ENCODE data around the gene NR1D1. TPM values are rescaled to one million over a fixed set of nuclear protein-coding genes. Genes with fewer than 3 reads are reported as not detected.
"Not testable (repeated sequence)": the region's sequence is repeated elsewhere in the genome, so short reads cannot be mapped to it uniquely, and the experiment has no call there.

The NR1D1 gene
- total RNA-seq (10 to 100 TPM in 4 of 6 donors, 1 to 10 TPM in 2; 4.8 to 16.6 (median 11.2) TPM), polyA plus RNA-seq (10 to 100 TPM; 11.0 to 17.5 TPM)

DNA sequence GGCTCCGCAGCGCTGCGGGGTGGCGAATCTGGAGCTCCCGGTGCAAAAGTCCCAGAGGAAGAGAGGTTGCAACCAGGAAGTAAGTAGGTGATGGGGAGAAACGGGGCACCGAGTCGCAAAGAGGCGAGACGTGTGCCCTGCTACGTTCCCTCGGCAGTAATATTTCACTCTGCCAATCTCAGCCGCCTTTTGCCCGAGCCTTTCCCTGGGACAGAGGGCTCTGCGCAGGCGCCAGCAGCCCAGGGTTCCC is at the start of gene NR1D1:
NR1D1 (minus strand) TSS at position 171 of the 250 bp plus-strand sequence. CDS start 495 bp downstream, outside the sequence.
- Histone ChIP-seq H3K27me3 (no peaks in the 10 kb centered on the region), H3K4me1 (peaks cover 41 to 48% (median 45%) of the 10 kb centered on the region in 3 donors), H3K36me3 (peaks cover 0 to 16% (median 15%) of the 10 kb centered on the region in 3 donors), H3K27ac (peak within 1 kb of the TSS; percentile 94 to 99 (median 96)), H3K9me3 (no peaks in the 10 kb centered on the region), H3K4me3 (peak within 1 kb of the TSS; percentile 45 to 79 (median 63))
- TF ChIP-seq, protein P1, sequence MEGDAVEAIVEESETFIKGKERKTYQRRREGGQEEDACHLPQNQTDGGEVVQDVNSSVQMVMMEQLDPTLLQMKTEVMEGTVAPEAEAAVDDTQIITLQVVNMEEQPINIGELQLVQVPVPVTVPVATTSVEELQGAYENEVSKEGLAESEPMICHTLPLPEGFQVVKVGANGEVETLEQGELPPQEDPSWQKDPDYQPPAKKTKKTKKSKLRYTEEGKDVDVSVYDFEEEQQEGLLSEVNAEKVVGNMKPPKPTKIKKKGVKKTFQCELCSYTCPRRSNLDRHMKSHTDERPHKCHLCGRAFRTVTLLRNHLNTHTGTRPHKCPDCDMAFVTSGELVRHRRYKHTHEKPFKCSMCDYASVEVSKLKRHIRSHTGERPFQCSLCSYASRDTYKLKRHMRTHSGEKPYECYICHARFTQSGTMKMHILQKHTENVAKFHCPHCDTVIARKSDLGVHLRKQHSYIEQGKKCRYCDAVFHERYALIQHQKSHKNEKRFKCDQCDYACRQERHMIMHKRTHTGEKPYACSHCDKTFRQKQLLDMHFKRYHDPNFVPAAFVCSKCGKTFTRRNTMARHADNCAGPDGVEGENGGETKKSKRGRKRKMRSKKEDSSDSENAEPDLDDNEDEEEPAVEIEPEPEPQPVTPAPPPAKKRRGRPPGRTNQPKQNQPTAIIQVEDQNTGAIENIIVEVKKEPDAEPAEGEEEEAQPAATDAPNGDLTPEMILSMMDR (IDR thresholded peaks at IDR 0.05): no peak
- FAIRE-seq (no peak), DNase-seq (no peak), ATAC-seq (peak in 1 of 4 donors; percentile 71)
- intact Hi-C loops (cut with DNase I): no loop called here
- WGBS, 2 donors: 0% methylated on average over 16 of the region's 16 CpGs

DNA sequence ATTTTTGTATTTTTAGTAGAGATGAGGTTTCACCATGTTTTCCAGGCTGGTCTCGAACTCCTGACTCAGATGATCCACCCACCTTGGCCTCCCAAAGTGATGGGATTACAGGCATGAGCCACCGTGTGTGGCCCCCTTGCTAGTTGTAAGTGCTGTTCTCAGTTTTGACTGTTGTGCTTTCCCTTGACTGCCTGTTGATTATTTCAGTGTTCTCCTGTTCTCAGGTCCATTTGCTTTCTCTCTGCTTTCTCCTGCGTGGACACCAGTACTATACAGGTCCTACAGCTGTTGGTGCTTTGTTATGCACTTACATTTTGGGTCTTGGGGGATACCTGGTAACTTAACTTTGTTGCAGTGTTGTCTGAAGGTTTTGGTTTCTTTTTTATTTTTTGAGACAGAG is 48.1 kb upstream of the NR1D1 start:
- DNase-seq (no peak), ATAC-seq (no peak), FAIRE-seq (no peak)
- Histone ChIP-seq H3K36me3 (peaks cover 0 to 17% (median 0%) of the 10 kb centered on the region in 3 donors), H3K27me3 (no peaks in the 10 kb centered on the region), H3K27ac (no peak overlapping the region), H3K9me3 (no peaks in the 10 kb centered on the region), H3K4me3 (no peak overlapping the region), H3K4me1 (no peaks in the 10 kb centered on the region)
- intact Hi-C loops (cut with DNase I): no loop called here
- TF ChIP-seq, protein P1 (IDR thresholded peaks at IDR 0.05): no peak
- WGBS, 2 donors: 85 to 93% methylated on average over 3 of the region's 3 CpGs

DNA sequence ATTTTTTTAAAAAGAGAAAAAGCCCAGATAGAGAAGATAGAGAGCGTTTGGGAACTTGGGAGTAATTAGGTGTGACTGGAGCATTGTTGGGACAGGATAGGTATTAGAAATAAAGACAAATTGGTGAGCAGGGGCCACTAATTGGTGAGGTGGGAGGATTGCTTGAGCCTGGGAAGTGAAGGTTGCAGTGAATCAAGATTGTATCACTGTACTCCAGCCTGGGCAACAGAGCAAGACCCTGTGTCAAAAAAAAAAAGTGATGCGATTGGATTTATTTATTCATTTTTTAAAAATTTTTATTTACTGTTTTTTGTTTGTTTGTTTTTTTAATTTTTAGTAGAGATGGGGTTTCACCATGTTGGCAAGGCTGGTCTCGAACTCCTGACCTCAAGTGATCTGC is 45.1 kb upstream of the NR1D1 start:
- Histone ChIP-seq H3K27ac (no peak overlapping the region), H3K9me3 (no peaks in the 10 kb centered on the region), H3K4me1 (peaks cover 0 to 8% (median 6%) of the 10 kb centered on the region in 3 donors), H3K4me3 (no peak overlapping the region), H3K27me3 (no peaks in the 10 kb centered on the region), H3K36me3 (peaks cover 0 to 20% (median 0%) of the 10 kb centered on the region in 3 donors)
- intact Hi-C loops (cut with DNase I): no loop called here
- DNase-seq: no peak
- WGBS, 2 donors: 94% methylated on average over 3 of the region's 3 CpGs
- no peak for ATAC-seq
- no peak for FAIRE-seq
- TF ChIP-seq, protein P1 (IDR thresholded peaks at IDR 0.05): no peak

DNA sequence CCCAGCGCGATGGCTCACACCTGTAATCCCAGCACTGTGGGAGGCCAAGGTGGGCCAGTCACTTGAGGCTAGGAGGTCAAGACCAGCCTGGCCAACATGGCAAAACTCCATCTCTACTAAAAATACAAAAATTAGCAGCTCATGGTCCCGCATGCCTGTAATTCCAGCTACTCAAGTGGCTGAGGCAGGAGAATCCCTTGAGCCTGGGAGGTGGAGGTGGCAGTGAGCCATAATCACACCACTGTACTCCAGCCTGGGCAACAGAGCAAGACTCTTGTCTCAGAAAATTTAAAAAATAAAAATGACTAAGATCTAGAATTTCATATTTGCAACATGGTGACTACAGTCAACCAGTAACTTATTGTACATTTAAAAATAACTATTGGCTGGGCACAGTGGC is 42.8 kb upstream of the NR1D1 start:
- ATAC-seq: not testable (repeated sequence)

DNA sequence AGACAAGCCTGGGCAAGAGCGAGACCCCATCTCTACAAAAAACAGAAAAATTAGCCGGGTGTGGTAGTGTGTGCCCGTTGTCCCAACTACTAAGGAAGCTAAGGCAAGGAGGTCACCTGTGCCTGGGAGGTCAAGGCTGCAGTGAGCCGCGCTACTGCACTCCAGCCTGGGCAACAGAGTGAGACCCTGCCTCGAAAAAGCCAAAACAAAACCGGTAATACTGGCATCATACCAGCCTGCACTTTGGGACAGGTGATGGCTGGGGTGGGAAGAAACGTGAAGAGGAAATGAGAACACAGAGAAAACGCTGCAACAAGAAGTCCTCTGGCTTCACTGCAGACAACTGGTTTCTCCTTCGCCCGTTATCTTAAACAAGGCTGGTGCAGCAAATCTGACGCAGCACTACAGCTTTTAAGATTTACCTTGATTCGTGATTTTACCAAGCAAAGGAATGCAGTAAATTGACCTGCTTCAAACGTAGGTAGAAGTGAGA is 39.2 kb upstream of the NR1D1 start:
- TF ChIP-seq, protein P1 (IDR thresholded peaks at IDR 0.05): no peak
- no peaks in the 10 kb centered on the region for H3K27me3 ChIP-seq
- WGBS, 2 donors: 3 to 4% methylated on average over 14 of the region's 14 CpGs
- H3K4me3 ChIP-seq: peak overlapping the region; percentile 0 to 57 (median 40)
- peak in 3 of 6 donors; percentile 32 to 50 (median 34) for DNase-seq
- no peaks in the 10 kb centered on the region for H3K9me3 ChIP-seq
- H3K36me3 ChIP-seq: peaks cover 0 to 28% (median 3%) of the 10 kb centered on the region in 3 donors
- FAIRE-seq: no peak
- intact Hi-C loops (cut with DNase I): no loop called here
- ATAC-seq: peak; percentile 6 to 16 (median 10)
- H3K4me1 ChIP-seq: peaks cover 6 to 20% (median 10%) of the 10 kb centered on the region in 3 donors
- H3K27ac ChIP-seq: peak overlapping the region; percentile 92 to 96 (median 93)

More for the DNA sequence above, 42.8 kb upstream of the NR1D1 start:
- H3K4me3 ChIP-seq; DNase-seq; H3K27me3 ChIP-seq; H3K27ac ChIP-seq; FAIRE-seq; H3K9me3 ChIP-seq; intact Hi-C loops (cut with DNase I): not testable (repeated sequence)
- WGBS, 2 donors: 95 to 99% methylated on average over 3 of the region's 3 CpGs
- H3K4me1 ChIP-seq: peaks cover 6 to 18% (median 8%) of the 10 kb centered on the region in 3 donors
- H3K36me3 ChIP-seq: peaks cover 0 to 12% (median 0%) of the 10 kb centered on the region in 3 donors

All from pancreas (tissue), 10 donors.